Activated CD8-positive, alpha-beta memory T cell treated with anti-CD3 and anti-CD28 coated beads for 36 hours (primary cell): ENCODE data around the gene TOM1L2. TPM values are rescaled to one million over a fixed set of nuclear protein-coding genes. Genes with fewer than 3 reads are reported as not detected.

Source experiments
- CTCF ChIA-PET: fragments of 350-600 bp; sonication (Branson Sonifier 250); formaldehyde crosslinking; loops from one replicate; lab custom pipeline; 2021; ENCODE audit warnings: antibody characterized with exemption; lab: Charles Lee
- POLR2A ChIA-PET: fragments of 350-600 bp; sonication (Branson Sonifier 250); formaldehyde crosslinking; loops from one replicate; lab custom pipeline; 2021; ENCODE audit warnings: antibody characterized with exemption; lab: Charles Lee
- total RNA-seq, 2 experiments: library from RNA; stranded (reverse); gene quantifications; one replicate each; pipeline ENCODE4 v1.2.3, GENCODE V29; 2021

TOM1L2 gene
- total RNA-seq, 2 experiments from 2014 or later = 7.9 to 9.8 TPM

GRCh38 chr17:17874478-17874877 lies 97.7 kb downstream of the TOM1L2 start:
- ChIA-PET POLR2A (no interaction called here), CTCF (no interaction called here)

- POLR2A ChIA-PET = no interaction called here
These were observed 98.7 kb downstream of the TOM1L2 start for GRCh38 chr17:17873450-17873991.

DNA sequence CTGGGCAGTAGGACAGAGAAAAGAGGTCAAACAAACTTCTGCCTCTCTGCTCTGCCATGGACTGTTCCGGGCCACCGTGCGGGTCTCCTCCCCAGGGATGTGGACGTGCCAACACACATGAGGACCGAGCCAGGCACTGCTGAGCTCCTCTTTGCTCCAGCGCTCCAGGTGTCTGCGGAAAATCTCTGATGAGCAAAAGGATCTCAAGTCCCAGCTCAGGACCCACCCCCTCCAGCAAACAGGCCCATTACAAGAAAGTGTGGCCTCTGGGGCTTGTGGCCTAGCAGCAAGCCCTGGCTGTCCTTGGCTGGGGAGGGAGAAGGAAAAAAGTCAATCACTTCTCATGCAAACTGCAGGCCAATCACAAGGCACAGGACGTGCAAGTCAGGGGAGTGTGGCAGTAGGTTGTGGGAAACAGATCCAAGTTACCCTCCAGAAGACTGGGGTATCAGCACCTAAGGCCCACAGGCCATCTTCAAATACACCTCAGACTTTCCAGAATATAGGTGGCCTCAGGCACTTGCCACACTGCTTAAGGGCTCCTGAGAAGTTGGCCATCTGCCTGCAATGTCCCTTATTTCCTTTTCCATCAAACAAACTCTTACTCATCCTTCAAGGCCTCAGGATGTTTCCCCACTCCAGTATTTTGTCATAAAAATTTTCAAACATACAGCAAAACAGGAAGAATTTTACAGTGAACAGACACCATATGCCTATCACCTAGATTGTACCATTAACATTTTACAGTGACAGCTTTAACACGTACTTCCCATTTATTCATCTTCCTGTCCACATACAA lies 99.5 kb downstream of the TOM1L2 start:
- POLR2A ChIA-PET = no interaction called here

More at GRCh38 chr17:17873450-17873991, 98.7 kb downstream of the TOM1L2 start:
- CTCF ChIA-PET = no interaction called here

DNA sequence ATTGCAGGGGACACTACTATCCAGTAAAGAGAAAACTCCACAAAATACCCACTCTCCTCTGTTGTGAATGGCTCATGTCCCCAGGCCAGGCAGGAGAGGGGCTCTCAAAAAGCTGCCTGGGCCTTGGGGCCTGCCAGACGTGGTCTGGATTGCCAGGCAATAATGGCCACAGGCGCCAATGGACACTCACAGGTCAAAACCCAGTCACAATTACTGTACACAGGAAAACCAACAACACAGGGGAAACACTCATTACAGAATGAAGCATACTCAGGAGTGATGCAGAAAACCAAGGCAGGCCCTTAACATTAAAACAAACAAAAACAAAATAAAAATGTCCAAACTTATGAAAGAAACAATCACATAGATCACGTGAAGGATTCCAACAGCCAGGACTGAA lies 100.3 kb downstream of the TOM1L2 start:
- ChIA-PET POLR2A (no interaction called here), CTCF (no interaction called here)

More for the DNA sequence above, 99.5 kb downstream of the TOM1L2 start:
- CTCF ChIA-PET = no interaction called here

DNA sequence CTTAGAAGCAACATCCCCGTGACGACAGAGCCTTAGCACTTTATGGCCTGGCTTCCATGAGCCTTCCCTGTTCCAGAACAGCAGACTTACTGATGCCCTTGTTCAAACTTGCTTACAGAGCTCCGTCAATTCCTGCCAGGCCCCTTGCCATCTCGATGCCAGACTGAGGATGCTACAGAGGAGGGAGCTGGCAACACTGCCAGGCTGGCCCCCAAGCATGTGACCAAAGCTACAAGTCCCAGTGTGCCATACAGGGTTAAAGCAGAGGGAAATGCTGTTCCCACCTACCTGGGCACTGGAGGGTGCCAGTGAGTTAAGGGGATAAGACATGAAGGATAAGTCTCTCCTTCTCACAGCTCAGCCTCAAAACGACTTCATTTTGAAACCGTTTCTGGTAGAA lies 102.0 kb downstream of the TOM1L2 start:
- CTCF ChIA-PET = no interaction called here

GRCh38 chr17:17868641-17869522 lies 103.3 kb downstream of the TOM1L2 start:
- CTCF ChIA-PET = interaction anchor here (0.7 to 0.8 kb wide), 2 partner anchors 50 to 282 kb away, joined by 3 to 4 read pairs; no protein-coding TSS in a partner anchor

More for the DNA sequence above, 102.0 kb downstream of the TOM1L2 start:
- POLR2A ChIA-PET = no interaction called here

DNA sequence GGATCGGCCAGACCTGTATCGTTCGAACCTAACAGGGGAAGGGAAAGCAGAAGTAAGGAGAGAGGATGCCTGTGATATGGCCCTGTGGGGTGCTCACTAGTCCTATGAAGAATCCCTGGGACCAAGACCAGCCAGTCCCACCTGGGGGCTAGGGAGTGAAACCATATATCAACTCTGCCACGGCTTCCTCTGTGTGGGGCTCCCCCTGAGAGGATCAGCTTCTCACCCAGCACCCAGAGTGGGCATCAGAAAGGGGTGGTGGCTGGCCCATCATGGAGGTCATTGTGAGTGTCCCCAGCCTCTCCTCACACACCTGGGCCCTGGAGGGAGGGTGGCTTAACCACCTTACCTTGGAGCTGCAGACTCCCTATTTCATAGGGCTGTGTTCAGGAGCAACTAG lies 105.3 kb downstream of the TOM1L2 start:
- POLR2A ChIA-PET = no interaction called here
- CTCF ChIA-PET = interaction anchor here (0.6 kb wide), 1 partner anchor 156 kb away, joined by 3 read pairs; no protein-coding TSS in a partner anchor

More at GRCh38 chr17:17868641-17869522, 103.3 kb downstream of the TOM1L2 start:
- POLR2A ChIA-PET = interaction anchor here (0.7 kb wide), 1 partner anchor 210 kb away, joined by 5 read pairs; no protein-coding TSS in a partner anchor

GRCh38 chr17:17866425-17866824 lies 105.8 kb downstream of the TOM1L2 start:
- ChIA-PET CTCF (interaction anchor here (0.6 kb wide), 1 partner anchor 157 kb away, joined by 3 read pairs; no protein-coding TSS in a partner anchor), POLR2A (no interaction called here)

DNA sequence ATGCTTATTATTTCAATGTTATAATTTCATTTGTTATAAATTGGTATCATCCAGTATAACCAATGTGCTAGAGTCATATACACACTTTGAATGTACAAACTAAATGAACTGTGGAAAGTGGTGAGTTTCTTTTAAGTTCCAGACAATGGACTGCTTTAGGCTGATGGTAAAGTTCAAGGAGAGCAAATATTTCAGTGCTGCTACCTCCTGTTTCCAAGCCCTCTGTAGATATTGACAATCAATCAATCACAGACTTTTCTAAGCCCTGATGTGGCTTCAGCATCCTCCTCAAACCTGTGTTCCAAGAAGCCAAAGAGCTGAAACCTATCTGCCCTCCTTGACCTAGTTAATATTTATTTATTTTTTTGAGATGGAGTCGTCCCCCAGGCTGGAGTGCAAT lies 107.2 kb downstream of the TOM1L2 start:
- ChIA-PET POLR2A (no interaction called here), CTCF (no interaction called here)

DNA sequence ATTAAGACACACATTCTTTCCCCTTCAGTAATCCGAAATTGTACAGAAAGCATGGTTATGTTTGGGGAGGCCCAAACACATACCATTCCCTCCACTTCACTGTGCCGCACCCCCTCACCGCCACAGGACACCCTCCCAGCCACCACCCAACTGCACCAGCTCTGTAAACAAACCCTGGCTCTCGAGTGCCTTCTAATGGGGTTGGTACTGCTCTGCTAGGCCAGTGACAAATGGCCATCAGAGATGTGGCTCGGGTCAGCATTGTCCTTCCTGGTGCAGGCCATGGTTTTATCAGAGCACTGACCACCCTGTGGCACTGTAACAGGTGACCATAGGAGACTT lies 111.5 kb downstream of the TOM1L2 start:
- CTCF ChIA-PET = interaction anchor here (0.9 to 3.0 kb wide), 12 partner anchors 12 to 180 kb away, joined by 3 to 21 read pairs (median 5); partner anchors contain the start of gene RAI1
- POLR2A ChIA-PET = interaction anchor here (1.4 kb wide), 1 partner anchor 25 kb away, joined by 3 read pairs; no protein-coding TSS in a partner anchor

GRCh38 chr17:17859909-17860765 lies 112.1 kb downstream of the TOM1L2 start:
- POLR2A ChIA-PET = no interaction called here
- CTCF ChIA-PET = interaction anchor here (0.7 to 3.0 kb wide), 15 partner anchors 11 to 180 kb away, joined by 3 to 21 read pairs (median 5); partner anchors contain the start of gene RAI1

GRCh38 chr17:17857496-17857895 lies 114.7 kb downstream of the TOM1L2 start:
- CTCF ChIA-PET = interaction anchor here (1.3 to 4.9 kb wide), 3 partner anchors 43 to 45 kb away, joined by 3 to 31 read pairs (median 15); no protein-coding TSS in a partner anchor
- POLR2A ChIA-PET = no interaction called here

- ChIA-PET POLR2A (interaction anchor here (0.6 to 4.2 kb wide), 3 partner anchors 21 to 174 kb away, joined by 3 to 65 read pairs (median 4); partner anchors contain the start of gene SREBF1), CTCF (interaction anchor here (1.2 to 4.9 kb wide), 2 partner anchors 44 to 176 kb away, joined by 3 to 31 read pairs; no protein-coding TSS in a partner anchor)
These were observed 115.8 kb downstream of the TOM1L2 start for GRCh38 chr17:17856386-17856785.

GRCh38 chr17:17855976-17856375 lies 116.2 kb downstream of the TOM1L2 start:
- CTCF ChIA-PET = interaction anchor here (1.0 to 4.9 kb wide), 4 partner anchors 28 to 175 kb away, joined by 3 to 31 read pairs (median 4); no protein-coding TSS in a partner anchor
- POLR2A ChIA-PET = interaction anchor here (0.6 to 4.2 kb wide), 3 partner anchors 21 to 174 kb away, joined by 3 to 65 read pairs (median 4); partner anchors contain the start of gene SREBF1

DNA sequence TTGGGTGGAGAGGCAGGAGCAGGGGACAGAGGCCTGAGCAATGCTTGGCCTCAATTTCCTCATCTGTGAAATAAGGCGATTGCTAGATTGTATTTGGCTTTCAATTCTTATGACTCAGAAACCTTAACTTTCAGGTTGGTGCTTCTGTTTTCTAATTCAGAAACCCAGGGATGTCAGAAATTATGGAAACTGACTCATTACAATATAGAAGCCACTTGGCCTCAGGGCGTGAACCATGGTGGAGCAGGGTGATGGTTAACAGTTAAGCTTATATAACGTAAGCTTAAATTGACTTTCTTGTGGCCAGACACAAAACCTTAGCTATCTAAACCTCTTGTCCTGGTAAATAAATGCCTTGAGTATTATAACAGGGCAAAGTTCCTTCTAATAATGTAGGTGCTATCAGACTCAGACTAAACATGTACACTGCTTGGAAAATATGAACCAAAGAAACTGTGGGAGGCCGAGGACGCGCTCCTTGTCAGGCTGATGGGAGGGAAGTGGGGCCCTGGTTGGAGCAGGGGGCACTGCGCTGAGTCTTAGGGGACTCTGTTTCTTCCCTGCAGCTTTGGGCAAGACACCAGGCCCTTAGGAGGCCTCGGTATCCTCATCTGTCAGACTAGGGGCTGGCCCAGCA lies 118.3 kb downstream of the TOM1L2 start:
- ChIA-PET POLR2A (interaction anchor here (0.6 to 4.2 kb wide), 6 partner anchors 13 to 176 kb away, joined by 3 to 65 read pairs (median 6); partner anchors contain the start of gene SREBF1), CTCF (interaction anchor here (0.7 to 4.9 kb wide), 12 partner anchors 10 to 174 kb away, joined by 3 to 31 read pairs (median 5); partner anchors contain the start of gene SREBF1)

DNA sequence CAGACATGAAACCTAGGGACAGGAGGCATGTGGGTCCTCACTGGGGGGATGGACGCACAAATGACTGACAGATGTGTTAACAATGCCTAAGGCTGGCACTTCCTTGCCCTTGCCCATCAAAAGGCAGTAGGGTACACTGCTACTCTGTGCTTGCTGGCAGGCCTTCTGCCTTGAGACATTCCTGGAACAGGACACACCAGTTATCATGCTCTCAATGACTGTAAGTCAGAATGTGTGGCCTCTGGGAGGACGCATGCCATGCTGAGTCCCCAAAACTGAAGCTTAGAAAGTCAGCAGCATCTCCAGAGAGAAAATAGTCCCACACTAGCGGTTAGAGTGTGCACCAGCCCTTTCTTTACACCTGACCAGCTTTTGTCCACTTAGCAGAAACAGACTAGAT lies 119.3 kb downstream of the TOM1L2 start:
- ChIA-PET POLR2A (interaction anchor here (0.7 to 4.2 kb wide), 4 partner anchors 12 to 106 kb away, joined by 6 to 65 read pairs (median 8); partner anchors contain the start of gene SREBF1), CTCF (interaction anchor here (0.7 to 4.9 kb wide), 12 partner anchors 10 to 356 kb away, joined by 3 to 31 read pairs (median 5); partner anchors contain the start of gene SREBF1)
